HG03520 (cell line): Measurements from ENCODE around the gene FTH1.
"Not testable (repeated sequence)": the region's sequence is repeated elsewhere in the genome, so short reads cannot be mapped to it uniquely, and the experiment has no call there.

Source experiments
- ATAC-seq: cut with Tn5 transposase; IDR thresholded peaks from one replicate; pipeline ENCODE4 v1.9.1; 2021; ENCODE audit warnings: mild to moderate bottlenecking, moderate library complexity; ENCODE audit not compliant: unreplicated experiment

The FTH1 gene

DNA sequence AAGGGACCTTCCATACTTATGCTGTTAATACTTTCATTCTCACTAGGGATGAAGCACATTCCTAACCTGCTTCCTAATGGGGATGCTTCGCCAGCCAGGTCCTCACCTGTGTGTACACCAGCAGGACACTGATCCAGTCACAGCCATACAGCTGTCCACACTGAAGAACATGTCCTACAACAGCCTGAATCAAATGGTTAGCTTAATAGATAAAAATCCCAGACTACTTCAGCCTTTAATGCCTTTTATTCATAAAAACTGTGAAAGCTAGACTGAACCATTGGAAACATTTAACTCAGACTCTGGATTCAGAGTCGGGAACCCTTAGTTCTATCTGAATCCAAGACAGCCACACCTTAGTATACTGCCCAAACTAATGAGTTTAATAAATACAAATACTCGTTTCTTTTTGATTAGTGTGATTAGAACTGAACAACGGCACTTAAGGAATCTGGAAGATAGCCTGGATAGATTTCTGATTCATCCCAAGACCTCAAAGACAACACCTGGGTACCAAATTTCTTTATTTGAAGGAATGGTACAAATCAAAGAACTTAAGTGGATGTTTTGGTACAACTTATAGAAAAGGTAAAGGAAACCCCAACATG lies 3.3 kb downstream of the FTH1 start:
- no peak for ATAC-seq

DNA sequence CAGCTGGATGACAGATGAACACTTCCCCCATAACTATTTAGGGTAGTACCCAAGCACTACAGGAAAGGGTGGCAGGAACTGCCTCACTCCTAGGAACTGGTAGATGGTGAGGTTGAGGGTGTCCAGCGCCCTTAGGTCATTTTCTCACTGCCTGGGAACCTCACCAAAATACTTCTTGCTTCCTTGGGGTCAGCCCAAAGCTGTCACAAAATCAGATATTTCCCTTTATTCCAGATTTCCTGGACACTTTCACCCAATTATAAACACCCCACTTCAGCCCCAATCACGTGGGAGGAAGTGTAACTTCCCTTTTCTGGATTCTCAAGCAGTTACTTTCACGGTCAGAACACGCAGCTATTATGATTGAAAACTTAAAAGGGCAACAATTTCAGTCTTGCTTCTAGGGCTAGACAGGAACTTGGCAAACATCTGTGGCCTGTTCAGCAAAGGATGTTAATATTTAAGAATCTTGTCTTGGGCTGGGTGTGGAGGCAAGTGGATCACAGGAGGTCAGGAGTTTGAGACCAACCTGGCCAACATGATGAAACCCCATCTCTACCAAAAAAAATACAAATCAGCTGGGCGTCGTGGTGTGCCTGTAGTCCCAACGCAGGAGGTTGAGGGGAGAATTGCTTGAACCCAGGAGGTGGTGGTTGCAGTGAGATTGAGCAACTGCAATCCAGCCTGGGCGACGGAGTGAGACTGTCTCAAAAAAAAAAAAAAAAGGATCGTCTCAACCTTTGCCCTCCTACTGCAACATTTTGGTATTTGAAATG lies 4.0 kb downstream of the FTH1 start:
- no peak for ATAC-seq

DNA sequence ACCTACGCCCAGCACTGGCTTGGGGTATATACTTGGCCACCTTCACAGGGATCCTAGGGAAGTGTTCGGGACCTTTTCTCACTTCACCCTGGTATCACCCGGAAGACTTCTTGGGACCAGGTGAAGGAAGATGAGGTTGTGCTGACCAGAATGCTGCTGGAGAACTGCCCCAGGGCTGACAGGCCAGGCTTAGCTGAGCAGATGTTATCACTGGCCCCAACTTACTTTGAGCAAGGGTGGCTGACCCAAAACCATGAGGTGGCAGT lies 4.5 kb downstream of the FTH1 start:
- no peak for ATAC-seq

DNA sequence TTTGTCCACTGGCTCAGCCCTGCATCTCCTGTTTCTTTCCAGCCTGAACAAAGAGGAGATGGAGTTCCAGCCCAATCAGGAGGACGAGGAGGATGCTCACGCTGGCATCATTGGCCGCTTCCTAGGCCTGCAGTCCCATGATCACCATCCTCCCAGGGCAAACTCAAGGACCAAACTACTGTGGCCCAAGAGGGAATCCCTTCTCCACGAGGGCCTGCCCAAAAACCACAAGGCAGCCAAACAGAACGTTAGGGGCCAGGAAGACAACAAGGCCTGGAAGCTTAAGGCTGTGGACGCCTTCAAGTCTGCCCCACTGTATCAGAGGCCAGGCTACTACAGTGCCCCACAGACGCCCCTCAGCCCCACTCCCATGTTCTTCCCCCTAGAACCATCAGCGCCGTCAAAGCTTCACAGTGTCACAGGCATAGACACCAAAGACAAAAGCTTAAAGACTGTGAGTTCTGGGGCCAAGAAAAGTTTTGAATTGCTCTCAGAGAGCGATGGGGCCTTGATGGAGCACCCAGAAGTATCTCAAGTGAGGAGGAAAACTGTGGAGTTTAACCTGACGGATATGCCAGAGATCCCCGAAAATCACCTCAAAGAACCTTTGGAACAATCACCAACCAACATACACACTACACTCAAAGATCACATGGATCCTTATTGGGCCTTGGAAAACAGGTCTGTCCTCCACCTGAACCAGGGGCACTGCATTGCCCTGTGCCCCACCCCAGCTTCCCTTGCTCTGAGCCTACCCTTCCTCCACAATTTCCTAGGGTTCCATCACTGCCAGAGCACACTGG lies 5.0 kb downstream of the FTH1 start:
- ATAC-seq: no peak

DNA sequence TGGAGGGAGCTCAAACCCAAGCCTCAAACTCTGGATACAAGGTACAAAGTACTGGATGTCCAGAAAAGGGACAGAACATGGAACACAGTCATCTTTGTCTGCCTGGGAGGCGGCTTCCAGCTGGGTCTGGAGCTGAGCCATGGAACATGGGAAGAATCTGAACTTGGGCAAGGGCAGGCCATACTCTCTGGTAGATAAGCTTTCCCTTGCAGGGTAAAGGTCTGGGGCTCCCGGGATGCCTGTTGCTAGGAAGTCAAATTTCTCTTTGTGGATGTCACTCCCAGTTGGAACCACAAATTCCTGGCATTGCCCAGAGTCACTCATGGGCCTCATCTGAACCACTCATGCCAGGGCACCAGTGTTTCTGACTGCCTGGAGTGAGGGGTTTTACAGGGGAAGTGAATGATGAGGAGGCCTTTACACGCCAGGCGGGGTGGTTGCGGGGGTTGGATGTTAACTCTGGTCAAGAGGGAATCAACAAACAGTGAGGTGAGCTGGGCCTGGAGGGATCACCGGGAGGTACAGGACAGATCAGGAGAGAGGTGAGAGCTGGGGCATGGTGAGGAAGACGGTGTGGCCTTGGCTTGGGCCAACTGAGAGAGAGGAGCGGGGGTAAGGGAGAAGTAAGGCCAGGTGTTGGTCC lies 5.7 kb downstream of the FTH1 start:
- no peak for ATAC-seq

DNA sequence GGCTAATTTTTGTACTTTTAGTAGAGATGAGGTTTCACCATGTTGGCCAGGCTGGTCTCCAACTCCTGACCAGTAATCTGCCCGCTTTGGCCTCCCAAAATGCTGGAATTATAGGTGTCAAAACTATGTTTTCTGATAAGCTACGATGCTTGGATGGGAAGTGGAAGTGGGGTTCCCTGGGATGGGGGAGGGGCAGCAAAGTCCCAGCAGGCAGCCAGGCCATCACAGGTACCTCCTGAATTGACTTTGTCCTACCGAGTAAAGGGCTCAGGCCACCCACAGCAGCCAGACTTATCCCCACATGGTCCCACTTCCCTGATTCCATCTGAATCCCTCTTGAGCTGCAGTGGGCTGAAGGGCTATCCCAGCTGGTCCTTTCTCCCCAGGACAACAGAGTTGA lies 6.9 kb downstream of the FTH1 start:
- no peak for ATAC-seq

DNA sequence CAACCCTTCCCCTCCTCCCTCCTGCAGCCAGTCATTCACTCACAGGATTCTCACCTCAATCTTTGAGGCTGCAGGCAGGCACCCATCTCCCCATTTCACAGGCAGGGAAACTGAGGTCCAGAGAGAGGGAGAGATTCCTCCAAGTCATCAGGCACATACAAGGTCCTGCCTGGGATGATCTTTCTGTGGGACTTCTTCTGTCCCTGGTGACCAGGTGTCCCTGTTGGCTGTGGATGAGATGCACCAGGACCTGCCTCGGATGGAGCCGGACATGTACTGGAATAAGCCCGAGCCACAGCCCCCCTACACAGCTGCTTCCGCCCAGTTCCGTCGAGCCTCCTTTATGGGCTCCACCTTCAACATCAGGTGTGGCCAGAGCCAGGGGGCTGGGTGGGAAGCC lies 7.8 kb downstream of the FTH1 start:
- ATAC-seq: no peak

DNA sequence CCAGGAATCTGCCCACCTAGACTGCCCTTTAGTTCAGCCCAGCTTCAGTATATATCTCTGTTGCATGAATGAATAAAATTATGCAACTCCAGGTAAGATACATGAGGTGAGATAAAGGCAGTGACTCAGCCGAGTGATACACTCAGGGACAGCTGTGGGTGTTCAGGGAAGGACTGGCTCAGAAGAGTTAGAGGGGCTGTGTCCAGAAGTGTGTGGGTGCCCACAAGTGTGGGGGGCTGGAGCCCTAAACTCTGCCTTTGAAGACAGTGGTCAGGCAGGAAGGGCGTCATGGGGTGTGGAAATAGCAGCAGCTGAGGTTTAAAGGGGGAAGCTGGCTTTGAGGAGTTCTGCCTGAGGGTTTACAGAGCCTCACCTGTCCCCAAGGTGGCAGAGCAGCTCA lies 8.3 kb downstream of the FTH1 start:
- ATAC-seq: no peak

DNA sequence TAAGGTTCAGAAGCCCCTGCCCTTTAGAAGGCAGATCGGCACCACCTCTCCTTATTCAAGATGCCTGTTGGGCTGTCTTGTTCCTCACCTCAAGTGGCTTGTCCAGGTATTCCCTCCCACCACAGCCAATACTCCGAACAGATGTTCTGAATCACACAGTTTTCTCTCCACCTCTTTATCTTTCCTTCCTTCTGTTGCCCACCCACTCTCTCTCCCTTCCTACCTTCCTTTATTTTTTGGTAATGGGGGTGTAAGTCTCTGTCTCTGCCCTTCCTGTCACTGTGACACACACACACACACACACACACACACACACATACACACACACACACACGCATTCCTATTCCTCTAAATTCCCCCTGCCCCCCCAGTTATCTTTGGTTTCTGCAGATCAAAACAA lies 8.8 kb downstream of the FTH1 start:
- no peak for ATAC-seq

DNA sequence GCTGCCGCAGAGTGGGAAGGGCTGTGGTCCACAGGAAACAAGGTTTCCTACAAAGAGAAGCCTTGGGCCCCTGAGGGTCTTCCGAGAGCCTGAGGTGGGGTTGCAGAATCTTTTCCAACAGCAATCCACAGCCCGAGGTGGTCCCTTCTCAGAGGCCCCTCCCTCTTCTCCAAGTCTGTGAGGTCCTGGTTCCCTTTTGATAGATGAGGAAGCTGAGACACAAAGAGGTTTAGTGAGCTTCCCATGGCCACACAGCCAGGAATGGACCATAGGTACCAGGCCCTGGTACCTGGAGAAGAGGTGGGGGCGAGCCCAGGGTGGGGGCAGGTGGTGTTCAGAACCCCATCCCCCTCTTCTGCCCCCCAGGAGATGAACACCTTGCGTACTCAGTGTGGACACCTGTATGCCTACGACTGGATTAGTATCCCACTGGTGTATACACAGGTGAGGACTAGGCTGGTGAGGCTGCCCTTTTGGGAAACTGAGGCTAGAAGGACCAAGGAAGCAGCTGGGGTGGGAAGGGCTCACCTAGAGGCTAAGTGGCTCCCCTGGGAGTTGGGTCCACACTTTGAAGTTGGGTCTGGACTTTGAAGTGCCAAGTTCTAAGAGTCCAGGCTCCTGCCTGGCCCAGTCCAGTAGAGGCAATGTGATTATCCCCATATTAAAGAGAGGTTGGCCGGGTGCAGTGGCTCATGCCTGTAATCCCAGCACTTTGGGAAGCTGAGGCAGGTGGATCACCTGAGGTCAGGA lies 10.2 kb downstream of the FTH1 start:
- ATAC-seq: no peak

DNA sequence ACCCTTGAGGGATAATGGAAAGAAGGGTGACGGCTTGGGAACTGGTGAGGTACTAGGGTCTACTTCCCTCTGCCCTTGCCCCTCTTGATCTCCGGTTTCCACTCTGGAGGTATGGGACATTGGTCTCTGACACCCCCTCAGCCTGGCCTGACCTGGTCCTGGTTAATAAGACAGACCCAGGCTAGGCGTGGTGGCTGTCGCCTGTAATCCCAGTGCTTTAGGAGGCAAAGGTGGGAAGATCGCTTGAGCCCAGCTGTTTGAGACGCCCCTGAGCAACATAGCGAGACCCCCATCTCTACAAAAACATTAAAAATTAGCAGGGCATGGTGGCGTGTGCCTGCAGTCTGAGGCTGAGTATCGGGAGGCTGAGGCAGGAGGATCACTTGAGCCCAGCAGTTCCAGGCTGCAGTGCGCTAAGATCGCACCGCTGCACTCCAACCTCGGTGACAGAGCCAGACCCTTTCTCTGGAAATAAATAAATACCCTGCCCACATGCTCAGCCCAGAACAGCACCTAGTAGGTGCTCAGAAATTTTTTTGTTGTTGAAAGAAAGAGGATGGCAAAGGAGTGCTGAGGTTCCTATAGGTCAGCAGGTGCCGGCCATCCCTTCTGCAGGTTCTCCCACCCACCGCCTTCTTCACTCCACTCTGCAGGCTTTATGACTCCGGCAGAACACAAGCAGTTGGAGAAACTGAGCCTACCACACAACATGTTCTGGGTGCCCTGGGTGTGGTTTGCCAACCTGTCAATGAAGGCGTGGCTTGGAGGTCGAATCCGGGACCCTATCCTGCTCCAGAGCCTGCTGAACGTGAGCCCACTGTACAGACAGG lies 11.0 kb downstream of the FTH1 start:
- ATAC-seq: no peak

DNA sequence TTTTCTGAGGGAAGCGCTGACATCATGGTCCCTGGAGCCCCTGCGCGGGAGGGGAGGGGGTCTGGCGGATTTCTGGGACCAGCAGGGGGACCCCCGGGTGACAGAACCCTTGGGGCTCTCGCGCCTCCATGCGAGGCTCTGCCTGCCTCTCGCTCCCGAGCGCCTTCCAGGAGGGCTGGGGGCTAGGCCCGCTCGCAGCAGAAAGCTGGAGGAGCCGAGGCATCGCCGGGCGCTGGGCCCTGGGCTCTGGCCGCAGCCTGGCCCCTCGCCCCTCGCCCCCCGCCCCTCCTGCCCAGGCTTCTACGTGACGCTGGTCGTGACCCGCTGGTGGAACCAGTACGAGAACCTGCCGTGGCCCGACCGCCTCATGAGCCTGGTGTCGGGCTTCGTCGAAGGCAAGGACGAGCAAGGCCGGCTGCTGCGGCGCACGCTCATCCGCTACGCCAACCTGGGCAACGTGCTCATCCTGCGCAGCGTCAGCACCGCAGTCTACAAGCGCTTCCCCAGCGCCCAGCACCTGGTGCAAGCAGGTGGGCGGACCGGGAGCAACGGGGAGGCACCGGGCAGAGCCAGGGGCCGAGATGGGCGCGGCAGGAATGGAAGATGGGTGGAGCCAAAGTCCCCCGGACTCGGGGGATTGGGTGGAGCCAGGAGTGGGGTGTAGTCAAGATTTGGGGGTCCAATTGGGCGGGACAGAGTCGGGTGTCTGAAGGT lies 11.9 kb downstream of the FTH1 start:
- ATAC-seq: no peak

DNA sequence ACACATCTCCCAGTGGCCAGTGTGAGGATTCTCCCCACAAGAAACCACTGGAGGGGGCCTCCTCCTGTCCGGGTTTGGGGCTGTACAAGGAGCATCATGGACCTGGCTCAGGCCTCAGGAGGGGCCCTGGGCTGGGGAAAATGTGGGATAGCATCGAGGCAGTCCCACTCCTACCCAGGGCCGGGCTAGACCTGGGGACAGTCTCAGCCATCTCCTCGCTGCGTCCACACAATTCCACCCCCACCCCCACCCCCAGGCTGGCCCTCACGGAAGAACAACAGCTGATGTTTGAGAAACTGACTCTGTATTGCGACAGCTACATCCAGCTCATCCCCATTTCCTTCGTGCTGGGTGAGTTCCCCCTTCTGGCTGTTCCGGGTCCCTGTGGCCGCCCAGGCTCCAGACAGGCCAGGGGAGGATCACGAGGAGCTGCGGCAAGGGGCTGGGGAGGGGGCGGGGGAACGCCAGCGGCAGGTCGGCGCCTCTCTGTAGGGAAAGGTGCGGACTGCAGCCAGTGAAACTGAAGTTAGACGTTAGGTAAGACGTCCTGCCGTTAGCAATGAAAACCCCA lies 12.5 kb downstream of the FTH1 start:
- ATAC-seq: no peak

DNA sequence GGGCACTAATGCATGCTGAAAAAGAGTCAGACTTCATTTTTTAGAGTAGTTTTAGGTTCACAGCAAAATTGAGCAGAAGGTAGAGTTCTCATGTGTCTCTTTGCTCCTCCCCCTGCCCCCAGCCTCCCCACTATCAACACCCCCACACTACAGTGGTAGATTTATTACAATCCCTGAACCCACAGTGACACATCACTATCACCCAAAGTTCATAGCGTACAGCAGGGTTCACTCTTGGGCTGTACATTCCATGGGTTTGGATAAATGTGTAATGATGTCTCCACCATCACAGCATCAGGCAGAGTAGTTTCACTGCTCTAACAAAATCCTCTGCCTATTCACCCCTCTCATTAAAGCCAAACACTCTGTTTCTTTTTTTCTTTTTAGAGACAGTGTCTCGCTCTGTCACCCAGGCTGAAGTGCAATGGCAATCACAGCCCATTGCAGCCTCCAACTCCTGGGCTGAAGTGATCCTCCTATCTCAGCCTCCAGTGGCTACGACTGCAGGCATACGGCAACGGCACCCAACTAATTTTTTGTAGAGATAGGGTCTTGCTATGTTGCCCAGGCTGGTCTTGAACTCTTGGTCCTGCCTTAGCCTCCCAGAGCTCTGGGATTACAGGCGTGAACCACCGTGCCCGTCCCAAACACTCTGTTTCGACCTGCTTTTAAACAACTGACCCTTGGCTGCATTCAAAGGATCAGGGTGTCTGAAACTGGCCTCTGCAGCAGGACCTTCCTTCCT lies 13.2 kb downstream of the FTH1 start:
- no peak for ATAC-seq

DNA sequence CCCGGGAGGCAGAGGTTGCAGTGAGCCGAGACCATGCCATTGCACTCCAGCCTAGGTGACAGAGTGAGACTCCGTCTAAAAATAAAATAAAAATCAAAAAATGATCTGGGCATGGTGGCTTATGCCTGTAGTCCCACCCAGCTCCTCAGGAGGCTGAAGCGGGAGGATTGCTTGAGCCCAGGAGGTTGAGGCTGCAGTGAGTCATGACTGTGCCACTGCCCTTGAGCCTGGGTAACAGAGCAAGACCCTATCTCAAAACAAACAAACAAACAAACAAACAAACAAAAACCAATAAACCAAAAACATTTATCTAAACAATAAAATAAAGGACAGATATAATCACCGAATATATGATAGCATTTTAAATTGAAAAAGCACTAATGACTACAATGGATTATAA lies 13.8 kb downstream of the FTH1 start:
- not testable (repeated sequence) for ATAC-seq

DNA sequence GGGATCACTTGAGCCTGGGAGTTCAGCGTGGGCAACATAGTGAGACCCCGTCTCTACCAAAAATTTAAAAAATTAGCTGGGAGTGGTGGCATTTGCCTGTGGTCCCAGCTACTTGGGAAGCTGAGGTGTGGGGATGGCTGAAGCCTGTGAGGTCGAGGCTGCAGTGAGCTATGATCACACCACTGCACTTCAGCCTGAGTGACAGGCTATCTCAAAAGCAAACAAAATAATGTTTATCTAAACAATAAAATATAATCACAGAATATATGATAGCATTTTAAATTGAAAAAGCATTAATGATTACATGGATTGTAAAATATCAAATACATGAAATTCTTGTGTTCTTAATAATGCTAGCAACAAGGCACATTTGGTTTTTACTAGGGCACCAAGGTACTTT lies 14.6 kb downstream of the FTH1 start:
- no peak for ATAC-seq

DNA sequence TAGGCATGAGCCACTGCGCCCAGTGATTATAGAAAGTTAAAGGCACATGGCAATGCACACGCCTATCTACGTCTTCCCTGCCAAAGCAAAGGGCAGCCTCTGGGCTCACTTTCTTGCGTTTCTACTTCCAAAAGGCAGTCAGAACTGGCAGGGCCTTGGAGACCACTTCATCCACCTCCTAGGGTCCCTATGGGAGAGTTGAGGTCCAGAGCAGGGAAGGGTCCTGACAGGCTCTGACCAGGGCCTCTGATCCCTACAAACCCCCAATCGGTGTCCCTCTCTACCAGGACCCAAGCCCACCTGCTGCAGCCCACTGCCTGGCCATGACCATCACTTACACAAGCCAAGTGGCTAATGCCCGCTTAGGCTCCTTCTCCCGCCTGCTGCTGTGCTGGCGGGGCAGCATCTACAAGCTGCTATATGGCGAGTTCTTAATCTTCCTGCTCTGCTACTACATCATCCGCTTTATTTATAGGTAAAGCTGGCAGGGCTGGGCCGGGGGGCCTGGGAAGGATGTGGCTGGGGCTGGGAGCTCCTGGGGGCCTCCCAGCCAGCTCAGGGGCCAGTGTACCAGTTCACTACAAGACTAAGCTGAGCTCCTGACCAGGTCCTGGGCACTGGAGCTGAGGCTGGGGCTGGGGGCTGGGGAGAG lies 15.8 kb downstream of the FTH1 start:
- no peak for ATAC-seq

DNA sequence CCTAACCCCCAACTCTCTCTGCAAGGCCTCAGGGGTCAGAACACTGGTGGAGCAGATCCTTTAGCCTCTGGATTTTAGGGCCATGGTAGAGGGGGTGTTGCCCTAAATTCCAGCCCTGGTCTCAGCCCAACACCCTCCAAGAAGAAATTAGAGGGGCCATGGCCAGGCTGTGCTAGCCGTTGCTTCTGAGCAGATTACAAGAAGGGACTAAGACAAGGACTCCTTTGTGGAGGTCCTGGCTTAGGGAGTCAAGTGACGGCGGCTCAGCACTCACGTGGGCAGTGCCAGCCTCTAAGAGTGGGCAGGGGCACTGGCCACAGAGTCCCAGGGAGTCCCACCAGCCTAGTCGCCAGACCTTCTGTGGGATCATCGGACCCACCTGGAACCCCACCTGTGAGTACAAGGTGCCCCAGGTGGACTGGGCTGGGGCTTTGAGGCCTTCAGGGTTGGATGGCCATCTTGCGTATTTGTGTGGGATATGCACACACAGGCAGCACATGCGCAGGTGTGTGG lies 17.3 kb downstream of the FTH1 start, which contains the start of gene BEST1:
Gene BEST1, plus strand, starts transcription at position 317 of the 513 bp plus-strand sequence. CDS start 1,456 bp downstream, outside the sequence.
- ATAC-seq: no peak
